GM12878 (cell line): Measurements from ENCODE around the gene PMAIP1. TPM values are rescaled to one million over a fixed set of nuclear protein-coding genes. Genes with fewer than 3 reads are reported as not detected.

Experiments
- ATAC-seq: fragments of 200-7000 bp; cut with Tn5 transposase; 3 replicates; pipeline ENCODE4 v1.9.1; 2020; ENCODE audit warnings: mild to moderate bottlenecking, moderate library complexity
- BruUV-seq: library from RNA; stranded (reverse); fragments of 400-500 nt; replicated peaks from 2 replicates; lab custom pipeline; 2021; lab: Mats Ljungman, UMichigan
- CTCF ChIA-PET: fragments of 300-600 bp; sonication (Branson Sonifier 250); formaldehyde crosslinking; extraction: SDS; loops from one replicate; lab custom pipeline; 2021; ENCODE audit warnings: inconsistent platforms; lab: Yijun Ruan, JAX
- POLR2A ChIA-PET: fragments of 350-600 bp; formaldehyde crosslinking; extraction: SDS; loops from one replicate; lab custom pipeline; 2021; ENCODE audit warnings: inconsistent platforms; lab: Charles Lee
- RAD21 ChIA-PET: fragments of 300-600 bp; sonication (Branson Sonifier 250); formaldehyde crosslinking; loops from one replicate; lab custom pipeline; 2023; ENCODE audit warnings: antibody characterized with exemption; ENCODE audit not compliant: unreplicated experiment; lab: Charles Lee
- SMC1A ChIA-PET: fragments of 300-600 bp; sonication (Branson Sonifier 250); formaldehyde crosslinking; loops from one replicate; lab custom pipeline; 2023; ENCODE audit not compliant: unreplicated experiment, uncharacterized antibody; lab: Charles Lee
- DNase-seq: peaks from one replicate; pipeline ENCODE4 v3.0.0-alpha.2; 2011; ENCODE audit warnings: low read depth, low spot score
- FAIRE-seq: peaks from 3 replicates; lab custom pipeline; 2011; peaks lifted over from hg19 to GRCh38; lab: Jason Lieb, UNC
- H2AFZ ChIP-seq: 2 replicates; pipeline ENCODE4 v1.6.0; 2011; ENCODE audit warnings: low read depth, low read length, control low read depth; ENCODE audit not compliant: control insufficient read depth
- H3K27ac ChIP-seq: 2 replicates; pipeline ENCODE4 v1.5.1; 2011; ENCODE audit warnings: control low read depth; ENCODE audit not compliant: control insufficient read depth, insufficient read depth
- H3K27me3 ChIP-seq, 2 experiments: replicated peaks in 1 of 2; 2 replicates each; pipeline versions ENCODE4 v1.6.0 to v1.6.1; 2011; ENCODE audit warnings: low read length in 1 of 2; ENCODE audit not compliant: control insufficient read depth in 2 of 2, insufficient read depth in 2 of 2
- H3K36me3 ChIP-seq, 2 experiments: 2 replicates each; pipeline ENCODE4 v1.5.1; 2011; ENCODE audit warnings: low read length in 1 of 2; ENCODE audit not compliant: control insufficient read depth in 2 of 2, insufficient read depth in 2 of 2
- H3K4me1 ChIP-seq: 2 replicates; pipeline ENCODE4 v1.6.1; 2011; ENCODE audit warnings: mild to moderate bottlenecking, low read length, moderate library complexity, mixed read lengths; ENCODE audit not compliant: control insufficient read depth, insufficient read depth
- H3K4me2 ChIP-seq: 2 replicates; pipeline ENCODE4 v1.6.0; 2011; ENCODE audit warnings: control low read depth; ENCODE audit not compliant: control insufficient read depth, insufficient read depth
- H3K4me3 ChIP-seq: fragments of 200-600 bp; sonication (generic); 2 replicates; pipeline ENCODE4 v1.5.1; 2016
- H3K79me2 ChIP-seq: 2 replicates; pipeline ENCODE4 v1.6.0; 2011; ENCODE audit warnings: low read length; ENCODE audit not compliant: control insufficient read depth, insufficient read depth
- H3K9ac ChIP-seq: 2 replicates; pipeline ENCODE4 v1.8.0; 2011; ENCODE audit warnings: low read length, control low read depth, mixed read lengths; ENCODE audit not compliant: control insufficient read depth, insufficient read depth
- H3K9me3 ChIP-seq: replicated peaks from 3 replicates; pipeline ENCODE4 v1.5.1; 2011; ENCODE audit warnings: mild to moderate bottlenecking, low read length; ENCODE audit not compliant: control insufficient read depth, insufficient read depth
- H4K20me1 ChIP-seq: 2 replicates; pipeline ENCODE4 v1.6.0; 2011; ENCODE audit not compliant: control insufficient read depth, insufficient read depth
- ASH2L ChIP-seq: fragments of 300-600, 200-600 bp; sonication (generic); IDR thresholded peaks from 2 replicates; pipeline ENCODE4 v1.6.1; 2017; ENCODE audit warnings: low read depth, mild to moderate bottlenecking, borderline replicate concordance
- NRF1 ChIP-seq: conservative IDR thresholded peaks from 2 replicates; pipeline ENCODE4 v1.6.1; 2011; ENCODE audit warnings: mild to moderate bottlenecking, low read depth, low read length, improper control_type of control experiment
- TBL1XR1 ChIP-seq: IDR thresholded peaks from 2 replicates; pipeline ENCODE4 v1.6.1; 2012; ENCODE audit warnings: low read depth, low read length, improper control_type of control experiment
- YBX1 ChIP-seq: fragments of 450-650 bp; IDR thresholded peaks from 2 replicates; pipeline ENCODE4 v1.6.1; 2016; ENCODE audit warnings: antibody characterized with exemption
- ZSCAN29 ChIP-seq: fragments of 450-650 bp; IDR thresholded peaks from 2 replicates; pipeline ENCODE4 v1.6.1; 2017; ENCODE audit warnings: mild to moderate bottlenecking, moderate library complexity
- WGBS: methylation state at CpG from one replicate; pipeline ENCODE4 v1.1.6; 2016; ENCODE audit warnings: low lambda C conversion rate; ENCODE audit not compliant: insufficient replicate concordance, insufficient coverage; ENCODE audit errors: missing lambda C conversion rate; 5-methylcytosine and 5-hydroxymethylcytosine counted together
- in situ Hi-C: fragments of 300-500 bp; cut with MboI; formaldehyde crosslinking; loops from 9 replicates; pipeline ENCODE4 v1.14.3; 2018; ENCODE audit warnings: mixed read lengths
- intact Hi-C: fragments of 100-400 bp; cut with micrococcal nuclease; formaldehyde crosslinking; loops from one replicate; pipeline ENCODE4 v1.14.2; 2022; ENCODE audit not compliant: unreplicated experiment
- polyA plus RNA-seq, 11 experiments: library from polyadenylated mRNA; depleted of rRNA in 4 of 11; unstranded in 6 of 11; stranded (reverse) in 5 of 11; fragments of >200 nt; fragmentation: Nextera tagmentation in 4 of 11; fragmentation: Illumina TruSeq in 1 of 11; extraction: Ambion mirVana in 4 of 11; extraction: Trizol in 1 of 11; gene quantifications; 1 replicate in 1 of 11; 2 replicates in 10 of 11; pipeline versions ENCODE4 v1.2.1 to v1.2.3, GENCODE V29; 2011 to 2016; ENCODE audit warnings: inconsistent platforms in 2 of 11, missing spikeins in 2 of 11, low read depth in 1 of 11
- total RNA-seq, 4 experiments: library from RNA; depleted of rRNA in 3 of 4; stranded (reverse); fragments of >200 nt in 3 of 4; fragmentation: Illumina TruSeq in 1 of 4; extraction: Trizol in 1 of 4; gene quantifications; 2 replicates each; pipeline versions ENCODE4 v1.2.1 to v1.2.3, GENCODE V29; 2013 to 2021
- TF ChIP-seq, protein P1 (sequence below): fragments of 450-650 bp; IDR thresholded peaks from 2 replicates; pipeline ENCODE4 v1.6.1; 2017; ENCODE audit warnings: mild to moderate bottlenecking, moderate library complexity
- TF ChIP-seq, protein P2 (sequence below), 3 experiments: IDR thresholded peaks in 2 of 3; conservative IDR thresholded peaks in 1 of 3; 2 replicates each; pipeline ENCODE4 v1.5.1; 2011; ENCODE audit warnings: low read depth in 3 of 3, low read length in 3 of 3, mild to moderate bottlenecking in 3 of 3, control low read depth in 2 of 3, moderate library complexity in 2 of 3, inconsistent platforms in 1 of 3, mixed read lengths in 1 of 3; ENCODE audit not compliant: control insufficient read depth in 2 of 3, insufficient read depth in 1 of 3; ENCODE audit errors: extremely low read depth in 1 of 3

Gene PMAIP1
- total and polyA plus RNA-seq, 10 of the 15 experiments (the other 5 are each of a cell fraction or from before 2014, with no cell fraction given) = 74.0 to 219 (median 112) TPM

- Histone ChIP-seq H3K9ac (no peak overlapping the region), H3K36me3 (no peaks in the 10 kb centered on the region), H3K4me3 (no peak overlapping the region), H3K27me3 (no peaks in the 10 kb centered on the region), H4K20me1 (no peaks in the 10 kb centered on the region), H3K27ac (no peak overlapping the region), H3K9me3 (no peaks in the 10 kb centered on the region), H2AFZ (no peak overlapping the region), H3K79me2 (no peaks in the 10 kb centered on the region), H3K4me2 (no peak overlapping the region), H3K4me1 (peaks cover 30% of the 10 kb centered on the region)
- POLR2A ChIA-PET = no interaction called here
- FAIRE-seq (no peak), DNase-seq (no peak), ATAC-seq (no peak)
- WGBS = 73% methylated on average over 7 of the region's 7 CpGs
- no TSS peak for BruUV-seq
- intact Hi-C loops (no loop called here), in situ Hi-C loops (no loop called here)
- RAD21 ChIA-PET = interaction anchor here (8.9 kb wide), 1 partner anchor 22 kb away, joined by 187 read pairs; no protein-coding TSS in a partner anchor
- CTCF ChIA-PET = interaction anchor here (1.3 kb wide), 1 partner anchor 59 kb away, joined by 5 read pairs; no protein-coding TSS in a partner anchor
- TF ChIP-seq NRF1 (no peak), ZSCAN29 (no peak), ASH2L (no peak), YBX1 (no peak)
- SMC1A ChIA-PET = interaction anchor here (1.2 to 12.8 kb wide), 5 partner anchors 9 to 92 kb away, joined by 3 to 257 read pairs (median 18); no protein-coding TSS in a partner anchor
These were observed 30.0 kb downstream of the PMAIP1 start for GRCh38 chr18:59929621-59930295.

- Histone ChIP-seq H3K36me3 (no peaks in the 10 kb centered on the region), H3K79me2 (no peaks in the 10 kb centered on the region), H3K4me1 (peaks cover 13% of the 10 kb centered on the region), H3K27me3 (no peaks in the 10 kb centered on the region), H3K4me3 (no peak overlapping the region), H3K4me2 (no peak overlapping the region), H3K27ac (no peak overlapping the region), H3K9me3 (no peaks in the 10 kb centered on the region), H3K9ac (no peak overlapping the region), H2AFZ (no peak overlapping the region), H4K20me1 (no peaks in the 10 kb centered on the region)
- SMC1A ChIA-PET = interaction anchor here (0.9 to 12.8 kb wide), 6 partner anchors 10 to 63 kb away, joined by 4 to 257 read pairs (median 6); no protein-coding TSS in a partner anchor
- RAD21 ChIA-PET = interaction anchor here (1.0 to 1.4 kb wide), 2 partner anchors 9 to 55 kb away, joined by 4 read pairs; no protein-coding TSS in a partner anchor
- FAIRE-seq = no peak
- CTCF ChIA-PET = interaction anchor here (0.7 to 1.4 kb wide), 4 partner anchors 9 to 62 kb away, joined by 3 to 4 read pairs (median 3); no protein-coding TSS in a partner anchor
- POLR2A ChIA-PET = interaction anchor here (0.7 to 1.1 kb wide), 2 partner anchors 28 to 62 kb away, joined by 3 to 5 read pairs; no protein-coding TSS in a partner anchor
- in situ Hi-C loops = no loop called here
- ATAC-seq = no peak
- intact Hi-C loops = no loop called here
- WGBS = 91% methylated on average over 11 of the region's 11 CpGs
- BruUV-seq = no TSS peak
- no peak for DNase-seq
- TF ChIP-seq, protein P1, sequence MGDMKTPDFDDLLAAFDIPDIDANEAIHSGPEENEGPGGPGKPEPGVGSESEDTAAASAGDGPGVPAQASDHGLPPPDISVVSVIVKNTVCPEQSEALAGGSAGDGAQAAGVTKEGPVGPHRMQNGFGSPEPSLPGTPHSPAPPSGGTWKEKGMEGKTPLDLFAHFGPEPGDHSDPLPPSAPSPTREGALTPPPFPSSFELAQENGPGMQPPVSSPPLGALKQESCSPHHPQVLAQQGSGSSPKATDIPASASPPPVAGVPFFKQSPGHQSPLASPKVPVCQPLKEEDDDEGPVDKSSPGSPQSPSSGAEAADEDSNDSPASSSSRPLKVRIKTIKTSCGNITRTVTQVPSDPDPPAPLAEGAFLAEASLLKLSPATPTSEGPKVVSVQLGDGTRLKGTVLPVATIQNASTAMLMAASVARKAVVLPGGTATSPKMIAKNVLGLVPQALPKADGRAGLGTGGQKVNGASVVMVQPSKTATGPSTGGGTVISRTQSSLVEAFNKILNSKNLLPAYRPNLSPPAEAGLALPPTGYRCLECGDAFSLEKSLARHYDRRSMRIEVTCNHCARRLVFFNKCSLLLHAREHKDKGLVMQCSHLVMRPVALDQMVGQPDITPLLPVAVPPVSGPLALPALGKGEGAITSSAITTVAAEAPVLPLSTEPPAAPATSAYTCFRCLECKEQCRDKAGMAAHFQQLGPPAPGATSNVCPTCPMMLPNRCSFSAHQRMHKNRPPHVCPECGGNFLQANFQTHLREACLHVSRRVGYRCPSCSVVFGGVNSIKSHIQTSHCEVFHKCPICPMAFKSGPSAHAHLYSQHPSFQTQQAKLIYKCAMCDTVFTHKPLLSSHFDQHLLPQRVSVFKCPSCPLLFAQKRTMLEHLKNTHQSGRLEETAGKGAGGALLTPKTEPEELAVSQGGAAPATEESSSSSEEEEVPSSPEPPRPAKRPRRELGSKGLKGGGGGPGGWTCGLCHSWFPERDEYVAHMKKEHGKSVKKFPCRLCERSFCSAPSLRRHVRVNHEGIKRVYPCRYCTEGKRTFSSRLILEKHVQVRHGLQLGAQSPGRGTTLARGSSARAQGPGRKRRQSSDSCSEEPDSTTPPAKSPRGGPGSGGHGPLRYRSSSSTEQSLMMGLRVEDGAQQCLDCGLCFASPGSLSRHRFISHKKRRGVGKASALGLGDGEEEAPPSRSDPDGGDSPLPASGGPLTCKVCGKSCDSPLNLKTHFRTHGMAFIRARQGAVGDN = no peak
- TF ChIP-seq, protein P2, sequence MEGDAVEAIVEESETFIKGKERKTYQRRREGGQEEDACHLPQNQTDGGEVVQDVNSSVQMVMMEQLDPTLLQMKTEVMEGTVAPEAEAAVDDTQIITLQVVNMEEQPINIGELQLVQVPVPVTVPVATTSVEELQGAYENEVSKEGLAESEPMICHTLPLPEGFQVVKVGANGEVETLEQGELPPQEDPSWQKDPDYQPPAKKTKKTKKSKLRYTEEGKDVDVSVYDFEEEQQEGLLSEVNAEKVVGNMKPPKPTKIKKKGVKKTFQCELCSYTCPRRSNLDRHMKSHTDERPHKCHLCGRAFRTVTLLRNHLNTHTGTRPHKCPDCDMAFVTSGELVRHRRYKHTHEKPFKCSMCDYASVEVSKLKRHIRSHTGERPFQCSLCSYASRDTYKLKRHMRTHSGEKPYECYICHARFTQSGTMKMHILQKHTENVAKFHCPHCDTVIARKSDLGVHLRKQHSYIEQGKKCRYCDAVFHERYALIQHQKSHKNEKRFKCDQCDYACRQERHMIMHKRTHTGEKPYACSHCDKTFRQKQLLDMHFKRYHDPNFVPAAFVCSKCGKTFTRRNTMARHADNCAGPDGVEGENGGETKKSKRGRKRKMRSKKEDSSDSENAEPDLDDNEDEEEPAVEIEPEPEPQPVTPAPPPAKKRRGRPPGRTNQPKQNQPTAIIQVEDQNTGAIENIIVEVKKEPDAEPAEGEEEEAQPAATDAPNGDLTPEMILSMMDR (IDR thresholded peaks at IDR 0.05 in 2 of 3, conservative IDR thresholded peaks at IDR 0.05 in 1 of 3; ENCODE audit: control insufficient read depth in 2 of 3, extremely low read depth in 1 of 3, insufficient read depth in 1 of 3, low read depth in 3 of 3, low read length in 3 of 3) = no peak
- TF ChIP-seq TBL1XR1 = no peak
These were observed 32.6 kb downstream of the PMAIP1 start for GRCh38 chr18:59932401-59932800.
